GM12878 (cell line): ENCODE measurements around the gene BNIP3.

Source experiments
- CHD1 ChIP-seq: IDR thresholded peaks from 2 replicates; pipeline ENCODE4 v1.6.1; 2012; ENCODE audit warnings: low read depth, low read length, improper control_type of control experiment
- CTCF ChIP-seq, 3 experiments: IDR thresholded peaks in 2 of 3; conservative IDR thresholded peaks in 1 of 3; 2 replicates each; pipeline ENCODE4 v1.5.1; 2011; ENCODE audit warnings: low read depth in 3 of 3, low read length in 3 of 3, mild to moderate bottlenecking in 3 of 3, control low read depth in 2 of 3, moderate library complexity in 2 of 3, inconsistent platforms in 1 of 3, mixed read lengths in 1 of 3; ENCODE audit not compliant: control insufficient read depth in 2 of 3, insufficient read depth in 1 of 3; ENCODE audit errors: extremely low read depth in 1 of 3
- EZH2 ChIP-seq: IDR thresholded peaks from 2 replicates; pipeline ENCODE4 v1.6.1; 2012; ENCODE audit warnings: low read depth, mild to moderate bottlenecking, control low read depth, inconsistent platforms, low read length, borderline replicate concordance; ENCODE audit not compliant: control insufficient read depth
- MLLT1 ChIP-seq: fragments of 450-650 bp; IDR thresholded peaks from 2 replicates; pipeline ENCODE4 v1.6.1; 2016; ENCODE audit warnings: mild to moderate bottlenecking
- RCOR1 ChIP-seq: conservative IDR thresholded peaks from 2 replicates; pipeline ENCODE4 v1.6.1; 2012; ENCODE audit warnings: low read depth, low read length, improper control_type of control experiment
- YY1 ChIP-seq: IDR thresholded peaks from 2 replicates; pipeline ENCODE4 v1.6.1; 2011; ENCODE audit warnings: low read depth, mild to moderate bottlenecking, low read length

GRCh38 chr10:131998050-131998844, 16.5 kb upstream of the BNIP3 start:
- TF ChIP-seq MLLT1: no peak
- no peak for TF ChIP-seq CHD1
- TF ChIP-seq RCOR1: no peak
- TF ChIP-seq EZH2: no peak
- TF ChIP-seq YY1: no peak
- no peak for TF ChIP-seq CTCF (IDR thresholded peaks at IDR 0.05 in 2 of 3, conservative IDR thresholded peaks at IDR 0.05 in 1 of 3; ENCODE audit: control insufficient read depth in 2 of 3, extremely low read depth in 1 of 3, insufficient read depth in 1 of 3, low read depth in 3 of 3, low read length in 3 of 3)
